NCI-H2081 treated with DMSO at 0.1 percent for 48 hours (cell line): ENCODE results near the gene COL6A1.

Experiments
- DNase-seq: peaks from one replicate; lab custom pipeline; 2025; lab: John Stamatoyannopoulos, UW

The COL6A1 gene, protein sequence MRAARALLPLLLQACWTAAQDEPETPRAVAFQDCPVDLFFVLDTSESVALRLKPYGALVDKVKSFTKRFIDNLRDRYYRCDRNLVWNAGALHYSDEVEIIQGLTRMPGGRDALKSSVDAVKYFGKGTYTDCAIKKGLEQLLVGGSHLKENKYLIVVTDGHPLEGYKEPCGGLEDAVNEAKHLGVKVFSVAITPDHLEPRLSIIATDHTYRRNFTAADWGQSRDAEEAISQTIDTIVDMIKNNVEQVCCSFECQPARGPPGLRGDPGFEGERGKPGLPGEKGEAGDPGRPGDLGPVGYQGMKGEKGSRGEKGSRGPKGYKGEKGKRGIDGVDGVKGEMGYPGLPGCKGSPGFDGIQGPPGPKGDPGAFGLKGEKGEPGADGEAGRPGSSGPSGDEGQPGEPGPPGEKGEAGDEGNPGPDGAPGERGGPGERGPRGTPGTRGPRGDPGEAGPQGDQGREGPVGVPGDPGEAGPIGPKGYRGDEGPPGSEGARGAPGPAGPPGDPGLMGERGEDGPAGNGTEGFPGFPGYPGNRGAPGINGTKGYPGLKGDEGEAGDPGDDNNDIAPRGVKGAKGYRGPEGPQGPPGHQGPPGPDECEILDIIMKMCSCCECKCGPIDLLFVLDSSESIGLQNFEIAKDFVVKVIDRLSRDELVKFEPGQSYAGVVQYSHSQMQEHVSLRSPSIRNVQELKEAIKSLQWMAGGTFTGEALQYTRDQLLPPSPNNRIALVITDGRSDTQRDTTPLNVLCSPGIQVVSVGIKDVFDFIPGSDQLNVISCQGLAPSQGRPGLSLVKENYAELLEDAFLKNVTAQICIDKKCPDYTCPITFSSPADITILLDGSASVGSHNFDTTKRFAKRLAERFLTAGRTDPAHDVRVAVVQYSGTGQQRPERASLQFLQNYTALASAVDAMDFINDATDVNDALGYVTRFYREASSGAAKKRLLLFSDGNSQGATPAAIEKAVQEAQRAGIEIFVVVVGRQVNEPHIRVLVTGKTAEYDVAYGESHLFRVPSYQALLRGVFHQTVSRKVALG

GRCh38 chr21:45981151-45982091 is at the start of gene COL6A1:
COL6A1 (plus strand) TSS chr21:45981770; CDS start chr21:45981851, 81 bp downstream.
- DNase-seq = no peak

DNA sequence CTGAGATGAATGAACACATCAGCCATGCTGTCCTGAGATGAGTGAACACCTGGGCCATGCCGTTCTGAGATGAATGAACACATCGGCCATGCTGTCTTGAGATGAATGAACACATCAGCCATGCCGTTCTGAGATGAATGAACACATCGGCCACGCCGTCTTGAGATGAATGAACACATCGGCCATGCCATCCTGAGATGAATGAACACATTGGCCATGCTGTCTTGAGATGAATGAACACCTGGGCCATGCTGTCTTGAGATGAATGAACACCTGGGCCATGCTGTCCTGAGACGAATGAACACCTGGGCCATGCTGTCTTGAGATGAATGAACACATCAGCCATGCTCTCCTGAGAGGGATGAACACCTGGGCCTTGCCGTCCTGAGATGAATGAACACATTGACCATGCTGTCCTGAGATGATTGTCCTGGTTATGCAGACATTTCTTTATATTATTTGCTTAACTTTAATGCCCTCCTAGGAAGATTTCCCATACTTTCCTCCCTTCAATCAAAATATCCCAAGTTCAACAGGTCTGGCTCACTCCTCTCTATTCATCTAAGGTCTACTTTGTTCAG is 48.6 kb upstream of the COL6A1 start:
- no peak for DNase-seq

- no peak for DNase-seq
Observed at GRCh38 chr21:45934085-45934484, 47.5 kb upstream of the COL6A1 start.

GRCh38 chr21:45934554-45934953 is 47.0 kb upstream of the COL6A1 start:
- no peak for DNase-seq

GRCh38 chr21:45935628-45936027 is 45.9 kb upstream of the COL6A1 start:
- DNase-seq = no peak

DNA sequence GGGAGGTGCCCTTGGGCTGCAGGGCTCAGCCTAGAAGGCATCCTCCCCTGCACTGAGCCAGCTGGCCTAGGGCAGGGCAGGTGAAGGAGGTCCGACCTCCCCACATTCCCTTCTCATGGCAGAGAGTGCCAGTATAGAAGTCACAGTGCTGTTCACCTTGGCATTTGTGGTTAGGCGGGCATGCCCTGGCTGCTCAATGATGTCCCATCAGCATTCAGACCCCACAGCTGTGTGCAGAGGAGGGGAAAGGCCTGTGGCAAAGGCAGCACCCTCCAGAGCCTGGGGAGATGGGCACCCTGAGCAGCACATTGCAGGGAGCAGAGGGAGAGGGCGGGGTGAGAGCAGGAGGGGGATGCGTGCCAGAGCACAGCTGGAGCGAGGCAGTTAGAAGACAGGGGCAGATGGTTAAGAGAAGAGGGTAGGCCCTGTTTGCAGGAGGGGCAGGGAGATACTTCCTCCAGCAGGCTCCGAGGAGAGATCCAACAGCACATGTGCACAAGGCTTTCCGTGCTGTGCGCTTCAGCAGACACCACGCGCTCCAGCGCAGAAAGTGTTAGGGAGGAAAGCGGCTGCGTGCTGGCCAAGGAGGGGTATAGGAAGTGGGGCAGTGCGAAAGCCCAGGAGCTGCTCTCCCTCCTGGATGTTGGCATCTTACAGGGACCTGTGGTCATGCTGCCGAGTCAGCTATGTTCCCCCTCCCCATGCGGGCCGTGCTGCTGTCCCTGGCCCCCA is 43.7 kb upstream of the COL6A1 start:
- DNase-seq = no peak

DNA sequence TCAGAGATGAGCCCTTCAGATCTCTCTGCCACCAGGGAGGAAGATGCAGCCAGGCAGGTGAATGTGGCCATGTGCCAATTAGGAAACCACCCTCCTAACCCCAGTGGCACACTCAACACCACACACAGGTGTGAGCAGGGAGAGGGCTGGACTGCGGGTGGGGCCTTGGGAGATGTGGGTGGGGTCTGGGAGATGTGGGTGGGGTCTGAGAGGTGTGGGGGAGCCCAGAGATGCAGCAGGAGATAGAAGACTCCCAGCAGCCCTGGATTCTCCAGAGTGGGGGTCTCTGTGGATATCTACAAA is 43.2 kb upstream of the COL6A1 start:
- DNase-seq = no peak

DNA sequence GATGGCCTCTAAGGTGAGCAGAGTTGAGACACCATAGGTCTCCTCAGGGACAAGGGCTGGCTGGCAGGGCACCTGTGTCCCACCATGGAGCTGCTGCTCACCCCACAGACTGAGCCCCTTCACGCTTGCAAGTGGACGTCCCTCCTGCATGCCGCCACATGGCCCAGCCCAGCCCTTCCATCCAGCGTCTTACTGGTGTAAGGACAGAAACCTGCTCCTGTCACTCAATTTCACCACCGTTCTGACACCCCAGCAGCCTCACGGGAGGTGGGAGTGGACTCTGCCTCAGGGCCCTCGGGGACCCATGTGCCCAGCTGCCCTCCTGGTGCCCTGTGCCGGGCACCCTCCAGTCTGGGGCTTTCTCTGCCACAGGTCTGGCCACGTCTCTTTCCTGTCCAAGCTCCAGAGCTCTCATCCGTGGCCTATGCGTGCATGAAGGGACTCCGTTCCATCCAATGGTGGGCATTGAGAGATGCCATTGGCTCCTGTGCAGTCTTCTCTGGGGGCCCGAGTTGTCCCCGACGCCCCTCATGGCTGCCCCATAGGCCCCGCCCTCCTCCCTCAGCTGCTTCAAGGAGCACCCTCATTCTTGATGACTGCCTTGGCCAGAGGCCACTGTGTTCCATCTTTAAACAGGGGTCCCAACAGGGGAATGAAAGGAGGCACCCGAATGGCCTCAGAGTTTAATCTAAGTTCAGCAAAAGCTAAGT is 42.6 kb upstream of the COL6A1 start:
- no peak for DNase-seq

DNA sequence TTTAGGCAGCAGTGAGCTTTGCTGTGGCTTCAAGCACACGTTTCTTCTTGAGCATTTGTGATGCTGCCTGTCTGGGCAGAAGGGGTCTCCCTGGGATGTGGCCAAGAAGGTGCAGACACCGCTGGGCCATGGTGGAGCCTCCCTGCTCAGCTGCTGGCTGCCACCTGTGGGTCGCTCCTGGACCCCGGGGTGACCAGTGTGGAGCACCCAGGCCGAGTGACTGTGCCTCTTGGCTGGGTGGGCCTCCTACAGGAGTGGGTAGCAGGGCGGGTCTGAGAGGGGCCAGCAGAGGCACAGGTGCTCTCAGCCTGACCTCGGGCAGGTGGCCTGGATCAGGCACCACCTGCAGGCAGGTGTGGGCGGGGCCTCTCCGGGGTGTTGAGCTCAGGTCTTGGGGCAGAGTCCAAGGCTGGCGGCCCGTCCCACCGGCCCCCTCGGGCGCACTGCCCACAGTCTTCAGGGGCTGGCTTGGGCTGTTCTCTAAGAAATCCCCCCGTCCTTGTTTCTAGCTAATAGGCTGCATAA is 42.0 kb upstream of the COL6A1 start:
- DNase-seq = no peak

GRCh38 chr21:45940091-45940490 is 41.5 kb upstream of the COL6A1 start:
- DNase-seq = no peak

DNA sequence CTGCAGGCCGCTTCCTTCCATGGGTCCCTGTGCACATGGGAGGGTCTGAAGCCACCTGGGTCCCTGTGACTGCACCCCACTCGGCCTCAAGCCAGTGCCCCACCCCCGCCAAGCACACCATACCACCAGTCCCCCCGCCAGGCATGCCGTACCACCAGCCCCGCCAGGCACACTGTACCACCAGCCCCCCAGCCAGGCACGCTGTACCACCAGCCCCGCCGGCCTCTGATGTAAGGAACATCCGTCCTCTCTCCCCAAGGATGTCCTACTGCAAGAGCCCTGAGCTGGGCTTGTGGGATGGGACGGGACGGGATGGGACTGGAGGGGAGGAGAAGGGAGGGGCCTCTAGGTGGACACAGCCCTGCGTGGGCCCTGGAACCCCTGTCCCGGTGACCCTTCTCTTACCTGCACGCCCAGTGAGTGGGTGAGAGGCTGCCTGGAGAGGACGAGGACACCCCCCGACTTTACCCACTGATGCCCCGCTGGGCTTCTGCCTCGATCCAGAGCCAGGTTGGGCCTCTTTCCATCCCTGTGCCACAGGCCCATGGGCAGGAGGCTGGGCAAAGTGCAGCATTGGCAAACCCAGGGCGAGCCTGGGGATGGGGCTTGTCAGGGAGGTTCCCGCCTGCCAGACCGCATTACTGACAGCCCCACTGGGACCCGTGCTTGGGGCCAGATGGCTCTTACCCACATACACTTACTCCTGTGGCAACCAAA is 40.8 kb upstream of the COL6A1 start:
- no peak for DNase-seq

DNA sequence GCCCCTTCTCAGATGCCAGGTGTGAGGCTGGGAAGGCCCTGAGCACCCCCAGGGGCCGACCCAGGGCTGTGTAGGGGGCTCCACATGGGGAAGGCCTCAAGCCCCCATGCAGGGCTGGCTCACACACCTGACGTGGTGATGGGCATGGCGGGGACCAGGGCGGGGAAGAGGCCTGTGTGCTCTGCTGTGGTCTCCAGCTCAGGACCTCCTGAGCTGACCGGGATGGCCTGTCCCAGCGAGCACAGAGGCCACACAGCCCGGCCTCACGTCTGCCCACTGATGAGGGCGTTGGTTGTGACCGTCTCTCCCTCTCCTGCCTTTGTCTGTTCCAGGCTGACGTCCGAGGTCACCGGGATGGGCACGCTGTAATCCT is 40.2 kb upstream of the COL6A1 start:
- DNase-seq = no peak

- no peak for DNase-seq
Observed at GRCh38 chr21:45941717-45942546, 39.6 kb upstream of the COL6A1 start.

DNA sequence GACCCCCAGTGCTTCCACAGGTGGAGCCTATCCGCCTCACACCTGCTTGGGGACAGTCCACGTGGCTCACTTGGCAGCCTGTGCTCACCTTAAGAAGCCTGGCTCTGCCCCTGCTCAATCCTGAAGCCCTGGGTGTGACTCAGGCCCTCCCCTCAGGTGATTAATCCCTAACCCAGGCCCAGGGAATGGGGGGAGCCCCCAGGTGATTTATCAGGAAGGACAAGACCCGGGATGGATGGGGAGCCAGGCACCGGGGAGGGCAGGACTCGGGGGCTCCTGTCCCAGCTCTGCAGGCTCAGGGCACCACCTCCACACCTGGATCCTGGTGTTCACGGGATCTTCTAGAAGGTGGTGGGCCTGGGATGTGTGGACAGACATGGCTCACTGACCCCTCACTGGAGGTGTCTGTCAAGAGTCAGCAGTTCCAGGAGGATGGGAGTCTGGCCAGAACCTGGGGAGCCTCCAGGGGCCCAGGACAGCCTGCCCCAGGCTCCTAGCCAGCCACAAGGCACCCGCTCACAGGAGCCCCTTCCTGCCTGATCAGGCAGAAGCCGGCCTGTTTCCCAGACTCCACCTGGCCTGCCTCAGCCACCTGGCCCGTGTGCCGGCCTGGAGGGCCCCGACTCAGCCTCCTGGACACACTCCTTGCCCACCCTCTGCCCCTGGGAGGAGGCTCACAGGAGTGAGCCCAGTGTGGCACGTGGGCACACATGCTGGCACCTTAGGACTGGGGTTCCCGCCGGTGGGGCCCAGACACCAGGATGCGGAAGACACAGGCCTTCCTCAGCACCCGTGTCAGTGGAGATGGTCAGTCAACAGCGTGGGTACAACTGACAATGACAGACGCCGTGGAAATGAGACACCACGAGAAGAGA is 38.6 kb upstream of the COL6A1 start:
- no peak for DNase-seq

- DNase-seq = no peak
Observed at GRCh38 chr21:45943630-45944540, 37.7 kb upstream of the COL6A1 start.

- no peak for DNase-seq
Observed at GRCh38 chr21:45944601-45945000, 37.0 kb upstream of the COL6A1 start.
